K562 (cell line): ENCODE data around the gene RGS3. TPM values are rescaled to one million over a fixed set of nuclear protein-coding genes. Genes with fewer than 3 reads are reported as not detected.

Source experiments
- ATAC-seq: fragments of 200-7000 bp; cut with Tn5 transposase; 3 replicates; pipeline ENCODE4 v1.9.1; 2020; ENCODE audit warnings: moderate library complexity
- BruUV-seq: library from RNA; stranded (reverse); fragments of 400-500 nt; replicated peaks from 2 replicates; lab custom pipeline; 2021; lab: Mats Ljungman, UMichigan
- CTCF ChIA-PET: fragments of 300-600 bp; formaldehyde crosslinking; extraction: SDS; loops from one replicate; lab custom pipeline; 2021; ENCODE audit warnings: low intra/inter-chr PET ratio; lab: Yijun Ruan, JAX
- POLR2A ChIA-PET: fragments of 300-600, 350-650 bp; sonication (Branson Sonifier 250); formaldehyde crosslinking; extraction: SDS; loops from one replicate; lab custom pipeline; 2021; ENCODE audit warnings: antibody characterized with exemption, inconsistent platforms; lab: Yijun Ruan, JAX
- DNase-seq, 4 experiments: peaks; one replicate each; pipeline versions ENCODE4 v3.0.0 to v3.0.0-alpha.2; 2011 to 2018; ENCODE audit warnings: low spot score in 3 of 4, mixed read lengths in 3 of 4; ENCODE audit errors: extremely low read depth in 1 of 4
- FAIRE-seq: peaks from 2 replicates; lab custom pipeline; 2011; peaks lifted over from hg19 to GRCh38; lab: Jason Lieb, UNC
- H2AFZ ChIP-seq: 2 replicates; pipeline ENCODE4 v1.6.0; 2011; ENCODE audit warnings: low read depth, low read length, control low read depth, inconsistent platforms
- H3K27ac ChIP-seq: fragments of 200-600 bp; 3 replicates; pipeline ENCODE4 v1.8.0; 2011; ENCODE audit warnings: low read depth, mild to moderate bottlenecking, control low read depth, inconsistent platforms, low read length, moderate library complexity, mixed read lengths; ENCODE audit errors: extremely low read depth
- H3K27me3 ChIP-seq, 2 experiments: fragments of 300-600 bp in 1 of 2; 2 replicates in 1 of 2; 3 replicates in 1 of 2; pipeline versions ENCODE4 v1.6.0 to v1.8.0; 2011; ENCODE audit warnings: inconsistent platforms in 2 of 2, low read length in 2 of 2, mild to moderate bottlenecking in 1 of 2, mixed read lengths in 1 of 2, moderate library complexity in 1 of 2; ENCODE audit not compliant: control insufficient read depth in 2 of 2, insufficient read depth in 2 of 2
- H3K36me3 ChIP-seq: fragments of 300-600 bp; 3 replicates; pipeline ENCODE4 v1.8.0; 2011; ENCODE audit warnings: mild to moderate bottlenecking, low read length, inconsistent platforms; ENCODE audit not compliant: control insufficient read depth, insufficient read depth
- H3K4me1 ChIP-seq, 2 experiments: fragments of 200-600 bp in 1 of 2; replicated peaks in 1 of 2; 2 replicates in 1 of 2; 3 replicates in 1 of 2; pipeline versions ENCODE4 v1.5.1 to v1.8.0; 2011; ENCODE audit warnings: inconsistent platforms in 2 of 2, low read length in 2 of 2, mild to moderate bottlenecking in 1 of 2, mixed read lengths in 1 of 2, moderate library complexity in 1 of 2; ENCODE audit not compliant: control insufficient read depth in 2 of 2, insufficient read depth in 2 of 2
- H3K4me2 ChIP-seq: 2 replicates; pipeline ENCODE4 v1.6.1; 2011; ENCODE audit warnings: low read length, control low read depth, inconsistent platforms, mixed read lengths; ENCODE audit not compliant: insufficient read depth
- H3K4me3 ChIP-seq: fragments of 200-600 bp; sonication (generic), shearing (Covaris generic); 2 replicates; pipeline ENCODE4 v1.5.1; 2016; ENCODE audit warnings: control low read depth, inconsistent platforms
- H3K79me2 ChIP-seq: fragments of 200-600 bp; 3 replicates; pipeline ENCODE4 v1.8.0; 2011; ENCODE audit warnings: low read length, inconsistent platforms; ENCODE audit not compliant: control insufficient read depth, insufficient read depth
- H3K9ac ChIP-seq, 2 experiments: 2 replicates each; pipeline versions ENCODE4 v1.6.0 to v1.6.1; 2011; ENCODE audit warnings: low read depth in 2 of 2, low read length in 2 of 2, control low read depth in 1 of 2, inconsistent platforms in 1 of 2, mild to moderate bottlenecking in 1 of 2, mixed read lengths in 1 of 2; ENCODE audit not compliant: insufficient read depth in 1 of 2
- H3K9me1 ChIP-seq: one replicate; pipeline ENCODE4 v1.6.0; 2011; ENCODE audit warnings: inconsistent platforms, mild to moderate bottlenecking, low read length, moderate library complexity; ENCODE audit not compliant: control insufficient read depth, insufficient read depth
- H3K9me3 ChIP-seq: replicated peaks from 2 replicates; pipeline ENCODE4 v1.5.1; 2011; ENCODE audit warnings: low read depth, low read length, inconsistent platforms; ENCODE audit not compliant: control insufficient read depth, insufficient read depth
- H4K20me1 ChIP-seq: replicated peaks from 2 replicates; pipeline ENCODE4 v1.6.1; 2011; ENCODE audit warnings: low read length, inconsistent platforms, mixed read lengths; ENCODE audit not compliant: control insufficient read depth, insufficient read depth
- DPF2 ChIP-seq: fragments of 450-650 bp; IDR thresholded peaks from 2 replicates; pipeline ENCODE4 v1.6.1; 2016
- HMG20B ChIP-seq: fragments of 250-450 bp; sonication (Bioruptor Pico); IDR thresholded peaks from 2 replicates; pipeline ENCODE4 v1.5.0; 2021; ENCODE audit warnings: mild to moderate bottlenecking
- HSF4 ChIP-seq: fragments of 250-450 bp; sonication (Bioruptor Pico); IDR thresholded peaks from 2 replicates; pipeline ENCODE4 v2.1.2; 2022; ENCODE audit warnings: mild to moderate bottlenecking, moderate library complexity, borderline replicate concordance
- MAFG ChIP-seq: fragments of 450-650 bp; conservative IDR thresholded peaks from 2 replicates; pipeline ENCODE4 v1.6.1; 2016; ENCODE audit warnings: missing genetic modification characterization, missing compliant biosample characterization
- POLR2AphosphoS5 ChIP-seq: IDR thresholded peaks from 2 replicates; pipeline ENCODE4 v1.6.1; 2011; ENCODE audit warnings: mild to moderate bottlenecking, low read depth, low read length, moderate library complexity; ENCODE audit not compliant: control insufficient read depth, insufficient read depth
- POLR3A ChIP-seq: IDR thresholded peaks from 2 replicates; pipeline ENCODE4 v1.6.1; 2011; ENCODE audit warnings: borderline replicate concordance, mild to moderate bottlenecking, moderate library complexity; ENCODE audit not compliant: insufficient read length, insufficient read depth; ENCODE audit errors: extremely low read depth
- RBFOX2 ChIP-seq: fragments of 200-400 bp; formaldehyde crosslinking; IDR thresholded peaks from 2 replicates; pipeline ENCODE4 v1.6.1; 2017; ENCODE audit warnings: low read depth, mild to moderate bottlenecking, low read length, moderate library complexity
- SAFB2 ChIP-seq: fragments of 200-400 bp; formaldehyde crosslinking; IDR thresholded peaks from 2 replicates; pipeline ENCODE4 v1.6.1; 2018; ENCODE audit warnings: borderline replicate concordance, low read length, low read depth, moderate library complexity; ENCODE audit not compliant: severe bottlenecking
- U2AF1 ChIP-seq: fragments of 200-400 bp; formaldehyde crosslinking; optimal IDR thresholded peaks from 2 replicates; pipeline ENCODE3; 2017; ENCODE audit warnings: mild to moderate bottlenecking, low read depth, low read length, moderate library complexity
- ZNF143 ChIP-seq: sonication (generic); formaldehyde crosslinking; IDR thresholded peaks from 2 replicates; pipeline ENCODE4 v1.9.0; 2022; ENCODE audit warnings: mild to moderate bottlenecking, missing genetic modification reagents
- ZNF347 ChIP-seq: fragments of 450-650 bp; formaldehyde crosslinking; IDR thresholded peaks from 2 replicates; pipeline ENCODE4 v1.4.0; 2020; ENCODE audit warnings: low read depth, mild to moderate bottlenecking, moderate library complexity
- WGBS: fragments of 100-300 bp; shearing (Covaris generic); methylation state at CpG from one replicate; pipeline ENCODE4 v1.1.6; 2016; ENCODE audit warnings: low coverage, mixed read lengths; ENCODE audit not compliant: insufficient coverage; ENCODE audit errors: missing lambda C conversion rate; 5-methylcytosine and 5-hydroxymethylcytosine counted together
- in situ Hi-C: fragments of 300-500 bp; cut with MboI; formaldehyde crosslinking; loops from 4 replicates; pipeline ENCODE4 v1.15.0; 2018; ENCODE audit warnings: inconsistent platforms, mixed read lengths
- intact Hi-C: fragments of 100-400 bp; cut with micrococcal nuclease; formaldehyde crosslinking; loops from 2 replicates; pipeline ENCODE4 v1.14.2; 2022
- polyA plus RNA-seq, 8 experiments: library from polyadenylated mRNA; depleted of rRNA in 4 of 8; stranded (reverse) in 5 of 8; unstranded in 3 of 8; fragments of >200 nt; fragmentation: Nextera tagmentation in 2 of 8; fragmentation: Illumina TruSeq in 1 of 8; extraction: Ambion mirVana in 2 of 8; extraction: Trizol in 1 of 8; gene quantifications; 2 replicates each; pipeline versions ENCODE4 v1.2.1 to v1.2.3, GENCODE V29; 2011 to 2014; ENCODE audit warnings: inconsistent platforms in 1 of 8, missing spikeins in 1 of 8
- total RNA-seq, 7 experiments: library from RNA; depleted of rRNA in 6 of 7; stranded (reverse); fragments of >200 nt in 6 of 7; fragmentation: Illumina TruSeq in 2 of 7; extraction: Trizol in 2 of 7; gene quantifications; 2 replicates each; pipeline versions ENCODE4 v1.2.1 to v1.2.3, GENCODE V29; 2011 to 2021; ENCODE audit warnings: low replicate concordance in 1 of 7
- TF ChIP-seq, protein P1 (sequence below): fragments of 250-450 bp; sonication (Bioruptor Pico); IDR thresholded peaks from 2 replicates; pipeline ENCODE4 v1.4.0; 2020; ENCODE audit warnings: mild to moderate bottlenecking
- TF ChIP-seq, protein P2 (sequence below): fragments of 250-450 bp; sonication (Bioruptor Pico); IDR thresholded peaks from 2 replicates; pipeline ENCODE4 v1.4.0; 2020
- TF ChIP-seq, protein P3 (sequence below): fragments of 250-450 bp; sonication (Bioruptor Pico); IDR thresholded peaks from 2 replicates; pipeline ENCODE4 v1.6.1; 2021; ENCODE audit warnings: mild to moderate bottlenecking
- TF ChIP-seq, protein P4 (sequence below): sonication (generic); formaldehyde crosslinking; IDR thresholded peaks from 2 replicates; pipeline ENCODE4 v1.8.0; 2022; ENCODE audit warnings: missing genetic modification reagents, mild to moderate bottlenecking, borderline replicate concordance

RGS3 gene
- total and polyA plus RNA-seq, 9 of the 15 experiments (the other 6 are each of a cell fraction or from before 2014, with no cell fraction given) = 0.08 to 2.9 (median 0.95) TPM

DNA sequence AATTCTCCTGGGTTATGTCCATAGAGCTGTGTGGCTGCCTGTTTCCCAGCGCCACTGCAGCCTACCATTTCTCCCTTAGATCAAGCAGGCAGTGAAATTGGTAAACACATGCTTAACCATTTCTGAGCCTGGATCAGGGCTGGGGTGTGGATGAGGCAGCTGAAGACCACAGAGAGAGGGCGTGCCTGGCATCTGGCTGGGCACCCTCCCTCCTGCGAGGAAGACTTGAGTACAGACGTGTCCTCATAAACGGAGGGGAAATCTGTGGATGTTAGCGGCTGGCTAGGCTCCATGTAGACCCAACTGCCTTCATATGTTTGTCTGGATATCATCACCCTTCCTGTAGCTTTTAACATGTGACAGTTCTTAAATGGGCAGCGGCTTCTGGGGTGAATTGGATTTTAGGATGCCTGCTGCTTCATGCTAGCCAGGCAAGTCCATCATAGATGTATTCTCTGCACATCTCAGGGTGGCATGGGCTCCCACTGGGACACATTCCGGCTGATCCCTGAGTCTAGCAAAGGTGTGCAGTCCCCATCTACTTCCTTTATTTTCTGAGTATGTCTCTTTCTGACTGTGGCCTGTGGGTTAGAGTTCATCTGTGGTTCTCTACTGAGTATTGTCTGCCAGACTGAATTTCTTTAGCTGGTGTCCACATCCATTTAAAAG lies 11.0 kb downstream of the RGS3 start:
- no peak overlapping the region for H3K4me2 ChIP-seq
- in situ Hi-C loops = no loop called here
- intact Hi-C loops = no loop called here
- peaks cover 32 to 50% of the 10 kb centered on the region in 2 experiments for H3K27me3 ChIP-seq
- ATAC-seq (no peak), DNase-seq (no peak), FAIRE-seq (no peak)
- no peaks in the 10 kb centered on the region for H3K9me3 ChIP-seq
- CTCF ChIA-PET = no interaction called here
- H3K9me1 ChIP-seq = no peaks in the 10 kb centered on the region
- WGBS = 1% methylated on average over 8 of the region's 8 CpGs
- H3K4me1 ChIP-seq = no peaks in the 10 kb centered on the region
- no peaks in the 10 kb centered on the region for H3K79me2 ChIP-seq
- no peaks in the 10 kb centered on the region for H3K36me3 ChIP-seq
- H3K4me3 ChIP-seq = no peak overlapping the region
- POLR2A ChIA-PET = interaction anchor here (0.7 to 1.5 kb wide), 3 partner anchors 10 to 20 kb away, joined by 4 to 5 read pairs (median 5); partner anchors contain the start of gene RGS3
- TF ChIP-seq, protein P1, sequence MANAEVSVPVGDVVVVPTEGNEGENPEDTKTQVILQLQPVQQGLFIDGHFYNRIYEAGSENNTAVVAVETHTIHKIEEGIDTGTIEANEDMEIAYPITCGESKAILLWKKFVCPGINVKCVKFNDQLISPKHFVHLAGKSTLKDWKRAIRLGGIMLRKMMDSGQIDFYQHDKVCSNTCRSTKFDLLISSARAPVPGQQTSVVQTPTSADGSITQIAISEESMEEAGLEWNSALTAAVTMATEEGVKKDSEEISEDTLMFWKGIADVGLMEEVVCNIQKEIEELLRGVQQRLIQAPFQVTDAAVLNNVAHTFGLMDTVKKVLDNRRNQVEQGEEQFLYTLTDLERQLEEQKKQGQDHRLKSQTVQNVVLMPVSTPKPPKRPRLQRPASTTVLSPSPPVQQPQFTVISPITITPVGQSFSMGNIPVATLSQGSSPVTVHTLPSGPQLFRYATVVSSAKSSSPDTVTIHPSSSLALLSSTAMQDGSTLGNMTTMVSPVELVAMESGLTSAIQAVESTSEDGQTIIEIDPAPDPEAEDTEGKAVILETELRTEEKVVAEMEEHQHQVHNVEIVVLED (CRISPR knock-in tag) = no peak
- TF ChIP-seq, protein P2, sequence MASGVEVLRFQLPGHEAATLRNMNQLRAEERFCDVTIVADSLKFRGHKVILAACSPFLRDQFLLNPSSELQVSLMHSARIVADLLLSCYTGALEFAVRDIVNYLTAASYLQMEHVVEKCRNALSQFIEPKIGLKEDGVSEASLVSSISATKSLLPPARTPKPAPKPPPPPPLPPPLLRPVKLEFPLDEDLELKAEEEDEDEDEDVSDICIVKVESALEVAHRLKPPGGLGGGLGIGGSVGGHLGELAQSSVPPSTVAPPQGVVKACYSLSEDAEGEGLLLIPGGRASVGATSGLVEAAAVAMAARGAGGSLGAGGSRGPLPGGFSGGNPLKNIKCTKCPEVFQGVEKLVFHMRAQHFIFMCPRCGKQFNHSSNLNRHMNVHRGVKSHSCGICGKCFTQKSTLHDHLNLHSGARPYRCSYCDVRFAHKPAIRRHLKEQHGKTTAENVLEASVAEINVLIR = no peak
- TF ChIP-seq ZNF143 (CRISPR knock-in tag) (no peak), MAFG (tag) (no peak), RBFOX2 (no peak), U2AF1 (no peak), POLR3A (no peak), POLR2AphosphoS5 (no peak), DPF2 (no peak), HSF4 (CRISPR knock-in tag) (no peak), HMG20B (CRISPR knock-in tag) (no peak), SAFB2 (no peak), ZNF347 (CRISPR knock-in tag) (no peak)
- TF ChIP-seq, protein P3, sequence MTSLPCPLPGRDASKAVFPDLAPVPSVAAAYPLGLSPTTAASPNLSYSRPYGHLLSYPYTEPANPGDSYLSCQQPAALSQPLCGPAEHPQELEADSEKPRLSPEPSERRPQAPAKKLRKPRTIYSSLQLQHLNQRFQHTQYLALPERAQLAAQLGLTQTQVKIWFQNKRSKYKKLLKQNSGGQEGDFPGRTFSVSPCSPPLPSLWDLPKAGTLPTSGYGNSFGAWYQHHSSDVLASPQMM (CRISPR knock-in tag) = no peak
- TF ChIP-seq, protein P4, sequence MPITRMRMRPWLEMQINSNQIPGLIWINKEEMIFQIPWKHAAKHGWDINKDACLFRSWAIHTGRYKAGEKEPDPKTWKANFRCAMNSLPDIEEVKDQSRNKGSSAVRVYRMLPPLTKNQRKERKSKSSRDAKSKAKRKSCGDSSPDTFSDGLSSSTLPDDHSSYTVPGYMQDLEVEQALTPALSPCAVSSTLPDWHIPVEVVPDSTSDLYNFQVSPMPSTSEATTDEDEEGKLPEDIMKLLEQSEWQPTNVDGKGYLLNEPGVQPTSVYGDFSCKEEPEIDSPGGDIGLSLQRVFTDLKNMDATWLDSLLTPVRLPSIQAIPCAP = no peak
- H3K27ac ChIP-seq = no peak overlapping the region
- H4K20me1 ChIP-seq = no peaks in the 10 kb centered on the region
- no peak overlapping the region for H2AFZ ChIP-seq
- BruUV-seq = no TSS peak
- H3K9ac ChIP-seq = no peak overlapping the region
